Measurements from ENCODE around the gene HIVEP3.
A peak's percentile ranks its signal among the peaks of the same experiment; 100 is the strongest.

HIVEP3 gene

DNA sequence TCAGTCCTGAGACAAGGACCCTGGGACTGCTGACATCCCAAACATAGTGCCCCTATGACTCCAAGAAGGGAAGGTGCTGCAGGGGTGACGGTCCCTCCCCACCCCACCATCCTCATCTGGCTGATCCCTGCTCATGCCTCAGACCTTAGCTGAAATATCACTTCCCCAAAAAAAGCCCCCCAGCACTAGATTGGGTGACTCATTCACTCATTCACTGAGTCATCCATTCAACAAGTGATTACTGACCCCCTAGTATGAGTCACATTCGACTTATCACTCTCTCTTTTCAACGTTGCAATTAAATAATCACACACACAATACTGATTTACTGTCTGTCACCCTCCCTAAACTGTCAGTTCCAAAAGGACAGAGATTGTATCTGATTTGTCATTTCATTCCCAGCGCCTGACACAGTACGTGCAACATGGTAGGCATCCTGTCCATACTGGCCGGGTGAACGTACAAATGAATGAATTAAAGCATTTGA, 48.6 kb downstream of the HIVEP3 start (continued):
- TF ChIP-seq ZNF202 (tag by site-specific recombination; IDR thresholded peaks at IDR 0.05; ENCODE audit: borderline replicate concordance), result no peak
- TF ChIP-seq GLIS1 (tag by site-specific recombination; IDR thresholded peaks at IDR 0.05), result peak; percentile 89
- no peak for TF ChIP-seq ZNF350 (tag by site-specific recombination; IDR thresholded peaks at IDR 0.05)
- TF ChIP-seq ZNF426 (tag by site-specific recombination; IDR thresholded peaks at IDR 0.05), result no peak
- no peak for TF ChIP-seq ZNF521 (tag by site-specific recombination; IDR thresholded peaks at IDR 0.05)
- no peak for TF ChIP-seq ZNF670 (tag by site-specific recombination; IDR thresholded peaks at IDR 0.05; ENCODE audit: low read depth)
- TF ChIP-seq, protein P1, sequence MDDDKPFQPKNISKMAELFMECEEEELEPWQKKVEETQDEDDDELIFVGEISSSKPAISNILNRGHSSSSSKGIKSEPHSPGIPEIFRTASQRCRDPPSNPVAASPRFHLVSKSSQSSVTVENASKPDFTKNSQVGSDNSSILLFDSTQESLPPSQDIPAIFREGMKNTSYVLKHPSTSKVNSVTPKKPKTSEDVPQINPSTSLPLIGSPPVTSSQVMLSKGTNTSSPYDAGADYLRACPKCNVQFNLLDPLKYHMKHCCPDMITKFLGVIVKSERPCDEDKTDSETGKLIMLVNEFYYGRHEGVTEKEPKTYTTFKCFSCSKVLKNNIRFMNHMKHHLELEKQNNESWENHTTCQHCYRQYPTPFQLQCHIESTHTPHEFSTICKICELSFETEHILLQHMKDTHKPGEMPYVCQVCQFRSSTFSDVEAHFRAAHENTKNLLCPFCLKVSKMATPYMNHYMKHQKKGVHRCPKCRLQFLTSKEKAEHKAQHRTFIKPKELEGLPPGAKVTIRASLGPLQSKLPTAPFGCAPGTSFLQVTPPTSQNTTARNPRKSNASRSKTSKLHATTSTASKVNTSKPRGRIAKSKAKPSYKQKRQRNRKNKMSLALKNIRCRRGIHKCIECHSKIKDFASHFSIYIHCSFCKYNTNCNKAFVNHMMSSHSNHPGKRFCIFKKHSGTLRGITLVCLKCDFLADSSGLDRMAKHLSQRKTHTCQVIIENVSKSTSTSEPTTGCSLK (tag by site-specific recombination; IDR thresholded peaks at IDR 0.05), result no peak
- no peak for TF ChIP-seq ZNF560 (tag by site-specific recombination; IDR thresholded peaks at IDR 0.05; ENCODE audit: borderline replicate concordance)
- TF ChIP-seq, protein P2, sequence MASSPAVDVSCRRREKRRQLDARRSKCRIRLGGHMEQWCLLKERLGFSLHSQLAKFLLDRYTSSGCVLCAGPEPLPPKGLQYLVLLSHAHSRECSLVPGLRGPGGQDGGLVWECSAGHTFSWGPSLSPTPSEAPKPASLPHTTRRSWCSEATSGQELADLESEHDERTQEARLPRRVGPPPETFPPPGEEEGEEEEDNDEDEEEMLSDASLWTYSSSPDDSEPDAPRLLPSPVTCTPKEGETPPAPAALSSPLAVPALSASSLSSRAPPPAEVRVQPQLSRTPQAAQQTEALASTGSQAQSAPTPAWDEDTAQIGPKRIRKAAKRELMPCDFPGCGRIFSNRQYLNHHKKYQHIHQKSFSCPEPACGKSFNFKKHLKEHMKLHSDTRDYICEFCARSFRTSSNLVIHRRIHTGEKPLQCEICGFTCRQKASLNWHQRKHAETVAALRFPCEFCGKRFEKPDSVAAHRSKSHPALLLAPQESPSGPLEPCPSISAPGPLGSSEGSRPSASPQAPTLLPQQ (tag by site-specific recombination; IDR thresholded peaks at IDR 0.05), result peak; percentile 90
- TF ChIP-seq ZNF747 (tag by site-specific recombination; IDR thresholded peaks at IDR 0.05), result no peak
- TF ChIP-seq ZFP3 (tag by site-specific recombination; IDR thresholded peaks at IDR 0.05; ENCODE audit: low read depth), result no peak
- TF ChIP-seq ZNF510 (tag by site-specific recombination; IDR thresholded peaks at IDR 0.05; ENCODE audit: insufficient replicate concordance), result no peak
- TF ChIP-seq SCRT2 (tag by site-specific recombination; IDR thresholded peaks at IDR 0.05), result peak; percentile 100
- no peak for TF ChIP-seq ZNF707 (tag by site-specific recombination; IDR thresholded peaks at IDR 0.05)
- TF ChIP-seq SCRT1 (tag by site-specific recombination; IDR thresholded peaks at IDR 0.05; ENCODE audit: borderline replicate concordance), result peak; percentile 94
- TF ChIP-seq ZNF621 (tag by site-specific recombination; IDR thresholded peaks at IDR 0.05), result no peak
- TF ChIP-seq ZNF292 (tag by site-specific recombination; IDR thresholded peaks at IDR 0.05; ENCODE audit: borderline replicate concordance, low read depth), result no peak
- TF ChIP-seq GLI4 (tag by site-specific recombination; IDR thresholded peaks at IDR 0.05), result no peak
- TF ChIP-seq ZBTB21 (tag by site-specific recombination; IDR thresholded peaks at IDR 0.05), result peak; percentile 87
- peak; percentile 16; the same call in 1 of the 2 replicates for TF ChIP-seq ZNF654 (tag by site-specific recombination; IDR thresholded peaks at IDR 0.05; ENCODE audit: low read depth)
- TF ChIP-seq, protein P3, sequence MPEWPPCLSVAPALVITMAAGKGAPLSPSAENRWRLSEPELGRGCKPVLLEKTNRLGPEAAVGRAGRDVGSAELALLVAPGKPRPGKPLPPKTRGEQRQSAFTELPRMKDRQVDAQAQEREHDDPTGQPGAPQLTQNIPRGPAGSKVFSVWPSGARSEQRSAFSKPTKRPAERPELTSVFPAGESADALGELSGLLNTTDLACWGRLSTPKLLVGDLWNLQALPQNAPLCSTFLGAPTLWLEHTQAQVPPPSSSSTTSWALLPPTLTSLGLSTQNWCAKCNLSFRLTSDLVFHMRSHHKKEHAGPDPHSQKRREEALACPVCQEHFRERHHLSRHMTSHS (tag by site-specific recombination; IDR thresholded peaks at IDR 0.05), result peak; percentile 79; the same call in 1 of the 2 replicates
- no peak for TF ChIP-seq ZNF544 (tag by site-specific recombination; IDR thresholded peaks at IDR 0.05)
- TF ChIP-seq FEZF1 (tag by site-specific recombination; IDR thresholded peaks at IDR 0.05), result peak; percentile 97
- TF ChIP-seq WT1 (tag by site-specific recombination; IDR thresholded peaks at IDR 0.05), result peak; percentile 99
- no peak for TF ChIP-seq ZNF624 (tag by site-specific recombination; IDR thresholded peaks at IDR 0.05)
- peak; percentile 67 for TF ChIP-seq IKZF3 (tag by site-specific recombination; IDR thresholded peaks at IDR 0.05)
- peak; percentile 99 for TF ChIP-seq ZEB2 (tag by site-specific recombination; IDR thresholded peaks at IDR 0.05)
- TF ChIP-seq KLF9 (tag by site-specific recombination; IDR thresholded peaks at IDR 0.05; ENCODE audit: low read depth), result peak; percentile 31
- TF ChIP-seq PRDM1 (tag by site-specific recombination; IDR thresholded peaks at IDR 0.05), result peak; percentile 64; the same call in 1 of the 2 replicates
- TF ChIP-seq, protein P4, sequence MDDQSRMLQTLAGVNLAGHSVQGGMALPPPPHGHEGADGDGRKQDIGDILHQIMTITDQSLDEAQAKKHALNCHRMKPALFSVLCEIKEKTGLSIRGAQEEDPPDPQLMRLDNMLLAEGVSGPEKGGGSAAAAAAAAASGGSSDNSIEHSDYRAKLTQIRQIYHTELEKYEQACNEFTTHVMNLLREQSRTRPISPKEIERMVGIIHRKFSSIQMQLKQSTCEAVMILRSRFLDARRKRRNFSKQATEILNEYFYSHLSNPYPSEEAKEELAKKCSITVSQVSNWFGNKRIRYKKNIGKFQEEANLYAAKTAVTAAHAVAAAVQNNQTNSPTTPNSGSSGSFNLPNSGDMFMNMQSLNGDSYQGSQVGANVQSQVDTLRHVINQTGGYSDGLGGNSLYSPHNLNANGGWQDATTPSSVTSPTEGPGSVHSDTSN (CRISPR knock-in tag; IDR thresholded peaks at IDR 0.05), result no peak
- TF ChIP-seq, protein P5, sequence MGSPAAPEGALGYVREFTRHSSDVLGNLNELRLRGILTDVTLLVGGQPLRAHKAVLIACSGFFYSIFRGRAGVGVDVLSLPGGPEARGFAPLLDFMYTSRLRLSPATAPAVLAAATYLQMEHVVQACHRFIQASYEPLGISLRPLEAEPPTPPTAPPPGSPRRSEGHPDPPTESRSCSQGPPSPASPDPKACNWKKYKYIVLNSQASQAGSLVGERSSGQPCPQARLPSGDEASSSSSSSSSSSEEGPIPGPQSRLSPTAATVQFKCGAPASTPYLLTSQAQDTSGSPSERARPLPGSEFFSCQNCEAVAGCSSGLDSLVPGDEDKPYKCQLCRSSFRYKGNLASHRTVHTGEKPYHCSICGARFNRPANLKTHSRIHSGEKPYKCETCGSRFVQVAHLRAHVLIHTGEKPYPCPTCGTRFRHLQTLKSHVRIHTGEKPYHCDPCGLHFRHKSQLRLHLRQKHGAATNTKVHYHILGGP (tag by site-specific recombination; IDR thresholded peaks at IDR 0.05), result no peak; the same call in 1 of the 2 replicates
- peak; percentile 94 for TF ChIP-seq KLF8 (tag by site-specific recombination; IDR thresholded peaks at IDR 0.05)
- TF ChIP-seq ZNF133 (tag by site-specific recombination; IDR thresholded peaks at IDR 0.05), result no peak
- no peak for TF ChIP-seq SETDB1 (IDR thresholded peaks at IDR 0.05; ENCODE audit: insufficient read length, low read length)
- TF ChIP-seq ZBTB7A (tag by site-specific recombination; IDR thresholded peaks at IDR 0.05; ENCODE audit: low read depth), result no peak

Data from HEK293 (cell line).